Prostate gland (tissue), 2 donors: ENCODE measurements around the gene TRIM14.

Source experiments
- POLR2A ChIP-seq: fragments of 450-650 bp; IDR thresholded peaks from one replicate; pipeline ENCODE4 v1.6.1; 2016; ENCODE audit warnings: antibody characterized with exemption, mild to moderate bottlenecking
- TF ChIP-seq, protein P1 (sequence below), 4 experiments: fragments of 200-600 bp in 2 of 4; fragments of 450-650 bp in 2 of 4; sonication (generic) in 2 of 4; IDR thresholded peaks; 1 replicate in 3 of 4; 2 replicates in 1 of 4; pipeline ENCODE4 v1.5.1; 2016 to 2019; ENCODE audit warnings: antibody characterized with exemption in 4 of 4, mild to moderate bottlenecking in 2 of 4, moderate library complexity in 2 of 4

- TF ChIP-seq, protein P1, sequence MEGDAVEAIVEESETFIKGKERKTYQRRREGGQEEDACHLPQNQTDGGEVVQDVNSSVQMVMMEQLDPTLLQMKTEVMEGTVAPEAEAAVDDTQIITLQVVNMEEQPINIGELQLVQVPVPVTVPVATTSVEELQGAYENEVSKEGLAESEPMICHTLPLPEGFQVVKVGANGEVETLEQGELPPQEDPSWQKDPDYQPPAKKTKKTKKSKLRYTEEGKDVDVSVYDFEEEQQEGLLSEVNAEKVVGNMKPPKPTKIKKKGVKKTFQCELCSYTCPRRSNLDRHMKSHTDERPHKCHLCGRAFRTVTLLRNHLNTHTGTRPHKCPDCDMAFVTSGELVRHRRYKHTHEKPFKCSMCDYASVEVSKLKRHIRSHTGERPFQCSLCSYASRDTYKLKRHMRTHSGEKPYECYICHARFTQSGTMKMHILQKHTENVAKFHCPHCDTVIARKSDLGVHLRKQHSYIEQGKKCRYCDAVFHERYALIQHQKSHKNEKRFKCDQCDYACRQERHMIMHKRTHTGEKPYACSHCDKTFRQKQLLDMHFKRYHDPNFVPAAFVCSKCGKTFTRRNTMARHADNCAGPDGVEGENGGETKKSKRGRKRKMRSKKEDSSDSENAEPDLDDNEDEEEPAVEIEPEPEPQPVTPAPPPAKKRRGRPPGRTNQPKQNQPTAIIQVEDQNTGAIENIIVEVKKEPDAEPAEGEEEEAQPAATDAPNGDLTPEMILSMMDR (IDR thresholded peaks at IDR 0.05), result no peak
- no peak for TF ChIP-seq POLR2A
Observed at GRCh38 chr9:98132158-98132557, 13.1 kb upstream of the TRIM14 start.
